Activated T-helper 1 cell treated with Interleukin-2 at 50 U/mL for 16 hours (primary cell): Measurements from ENCODE around the gene KCTD16.

Source experiments
- DNase-seq: peaks from one replicate; pipeline ENCODE4 v3.0.0-alpha.2; 2020; ENCODE audit warnings: low read depth

The KCTD16 gene

GRCh38 chr5:144335561-144335960 lies 164.9 kb downstream of the KCTD16 start:
- no peak for DNase-seq

GRCh38 chr5:144336191-144336961 lies 165.7 kb downstream of the KCTD16 start:
- no peak for DNase-seq

GRCh38 chr5:144352330-144352729 lies 181.7 kb downstream of the KCTD16 start:
- no peak for DNase-seq

GRCh38 chr5:144352732-144353317 lies 182.2 kb downstream of the KCTD16 start:
- DNase-seq: no peak

- DNase-seq: no peak
These were observed 185.8 kb downstream of the KCTD16 start for GRCh38 chr5:144356489-144356888.

- DNase-seq: no peak
These were observed 190.7 kb downstream of the KCTD16 start for GRCh38 chr5:144361406-144361805.

GRCh38 chr5:144365885-144366284 lies 195.2 kb downstream of the KCTD16 start:
- DNase-seq: no peak

GRCh38 chr5:144367991-144368390 lies 197.3 kb downstream of the KCTD16 start:
- DNase-seq: no peak

GRCh38 chr5:144368556-144368955 lies 197.9 kb downstream of the KCTD16 start:
- DNase-seq: no peak

GRCh38 chr5:144369006-144369405 lies 198.3 kb downstream of the KCTD16 start:
- DNase-seq: no peak

- no peak for DNase-seq
These were observed 199.6 kb downstream of the KCTD16 start for GRCh38 chr5:144370273-144370672.

GRCh38 chr5:144374637-144375036 lies 204.0 kb downstream of the KCTD16 start:
- DNase-seq: no peak

- no peak for DNase-seq
These were observed 206.5 kb downstream of the KCTD16 start for GRCh38 chr5:144377207-144377606.

GRCh38 chr5:144378681-144379080 lies 208.0 kb downstream of the KCTD16 start:
- no peak for DNase-seq

- DNase-seq: no peak
These were observed 214.9 kb downstream of the KCTD16 start for GRCh38 chr5:144385597-144385996.

- DNase-seq: no peak
These were observed 215.6 kb downstream of the KCTD16 start for GRCh38 chr5:144386315-144386714.

GRCh38 chr5:144390133-144390532 lies 219.5 kb downstream of the KCTD16 start:
- no peak for DNase-seq

- DNase-seq: no peak
These were observed 220.4 kb downstream of the KCTD16 start for GRCh38 chr5:144391044-144391443.

- DNase-seq: no peak
These were observed 223.2 kb downstream of the KCTD16 start for GRCh38 chr5:144393641-144394435.

- DNase-seq: no peak
These were observed 225.0 kb downstream of the KCTD16 start for GRCh38 chr5:144395704-144396103.

GRCh38 chr5:144403058-144403457 lies 232.4 kb downstream of the KCTD16 start:
- no peak for DNase-seq

GRCh38 chr5:144403817-144404420 lies 233.2 kb downstream of the KCTD16 start:
- DNase-seq: no peak

- no peak for DNase-seq
These were observed 234.0 kb downstream of the KCTD16 start for GRCh38 chr5:144404672-144405071.
